OCI-LY7 (cell line): Measurements from ENCODE around the gene COL5A1.

Experiments used
- EZH2phosphoT487 ChIP-seq: fragments of 200-600 bp; sonication (generic); IDR thresholded peaks from 2 replicates; pipeline ENCODE4 v1.6.1; 2018; ENCODE audit warnings: low read depth, borderline replicate concordance, mild to moderate bottlenecking, mixed run types, antibody characterized with exemption, low read length, moderate library complexity, mixed read lengths
- TF ChIP-seq, protein P1 (sequence below): fragments of 200-600 bp; sonication (generic); conservative IDR thresholded peaks from 2 replicates; pipeline ENCODE4 v1.5.1; 2014; ENCODE audit warnings: mild to moderate bottlenecking, antibody characterized with exemption, low read length, moderate library complexity, mixed read lengths

DNA sequence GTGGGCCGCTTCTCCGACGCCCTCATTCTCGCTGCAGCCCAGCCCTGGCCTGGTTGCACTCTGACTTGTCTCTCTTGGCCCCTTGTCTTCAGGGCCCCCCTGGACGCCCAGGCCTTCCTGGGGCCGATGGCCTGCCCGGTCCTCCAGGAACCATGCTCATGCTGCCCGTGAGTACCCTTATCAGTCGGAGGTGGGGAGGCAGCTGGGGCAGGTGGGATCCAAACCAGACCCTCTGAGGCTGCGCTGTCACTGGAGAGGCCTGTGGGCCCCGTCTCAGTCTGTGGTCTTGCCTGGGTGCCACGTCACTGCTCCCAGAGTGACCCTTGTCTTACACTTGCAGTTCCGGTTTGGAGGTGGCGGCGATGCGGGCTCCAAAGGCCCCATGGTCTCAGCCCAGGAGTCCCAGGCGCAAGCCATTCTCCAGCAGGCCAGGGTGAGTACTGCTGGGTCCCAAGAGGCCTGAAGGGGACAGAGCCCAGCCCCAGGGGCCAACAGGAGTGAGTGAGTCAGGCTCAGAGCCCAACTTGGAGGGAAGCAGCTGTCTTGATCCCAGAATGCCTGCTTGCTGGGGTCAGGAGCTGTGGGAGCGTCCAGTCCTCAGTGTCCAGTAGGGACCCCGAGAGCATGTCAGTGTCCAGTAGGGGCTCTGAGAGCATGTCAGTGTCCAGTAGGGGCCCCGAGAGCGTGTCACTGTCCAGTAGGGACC is 109.0 kb downstream of the COL5A1 start:
- TF ChIP-seq, protein P1, sequence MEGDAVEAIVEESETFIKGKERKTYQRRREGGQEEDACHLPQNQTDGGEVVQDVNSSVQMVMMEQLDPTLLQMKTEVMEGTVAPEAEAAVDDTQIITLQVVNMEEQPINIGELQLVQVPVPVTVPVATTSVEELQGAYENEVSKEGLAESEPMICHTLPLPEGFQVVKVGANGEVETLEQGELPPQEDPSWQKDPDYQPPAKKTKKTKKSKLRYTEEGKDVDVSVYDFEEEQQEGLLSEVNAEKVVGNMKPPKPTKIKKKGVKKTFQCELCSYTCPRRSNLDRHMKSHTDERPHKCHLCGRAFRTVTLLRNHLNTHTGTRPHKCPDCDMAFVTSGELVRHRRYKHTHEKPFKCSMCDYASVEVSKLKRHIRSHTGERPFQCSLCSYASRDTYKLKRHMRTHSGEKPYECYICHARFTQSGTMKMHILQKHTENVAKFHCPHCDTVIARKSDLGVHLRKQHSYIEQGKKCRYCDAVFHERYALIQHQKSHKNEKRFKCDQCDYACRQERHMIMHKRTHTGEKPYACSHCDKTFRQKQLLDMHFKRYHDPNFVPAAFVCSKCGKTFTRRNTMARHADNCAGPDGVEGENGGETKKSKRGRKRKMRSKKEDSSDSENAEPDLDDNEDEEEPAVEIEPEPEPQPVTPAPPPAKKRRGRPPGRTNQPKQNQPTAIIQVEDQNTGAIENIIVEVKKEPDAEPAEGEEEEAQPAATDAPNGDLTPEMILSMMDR, result no peak
- no peak for TF ChIP-seq EZH2phosphoT487
